MM.1S (cell line): ENCODE results near the gene TLX3.

ENCODE experiments used
- DNase-seq: peaks from one replicate; pipeline ENCODE4 v3.0.0-alpha.2; 2015
- H2AFZ ChIP-seq: fragments of 300-600 bp; sonication (generic); 2 replicates; pipeline ENCODE4 v1.6.0; 2016; ENCODE audit warnings: antibody characterized with exemption, low read length
- H3F3A ChIP-seq: fragments of 300-600 bp; sonication (generic); 2 replicates; pipeline ENCODE4 v1.6.1; 2016; ENCODE audit warnings: mild to moderate bottlenecking, antibody characterized with exemption, low read length, moderate library complexity, mixed read lengths; ENCODE audit not compliant: insufficient read depth
- H3K27ac ChIP-seq: fragments of 300-600 bp; sonication (generic); 2 replicates; pipeline ENCODE4 v1.5.1; 2016; ENCODE audit warnings: mild to moderate bottlenecking, low read length
- H3K27me3 ChIP-seq: fragments of 300-600 bp; sonication (generic); replicated peaks from 2 replicates; pipeline ENCODE4 v1.6.0; 2016; ENCODE audit warnings: low read length; ENCODE audit not compliant: insufficient read depth
- H3K36me3 ChIP-seq: fragments of 300-600 bp; sonication (generic); replicated peaks from 2 replicates; pipeline ENCODE4 v1.6.1; 2016; ENCODE audit warnings: mild to moderate bottlenecking, low read length, mixed read lengths; ENCODE audit not compliant: insufficient read depth
- H3K4me1 ChIP-seq: fragments of 300-600 bp; sonication (generic); 2 replicates; pipeline ENCODE4 v1.6.1; 2016; ENCODE audit warnings: low read length, mixed read lengths
- H3K4me2 ChIP-seq: fragments of 300-600 bp; sonication (generic); 2 replicates; pipeline ENCODE4 v1.6.0; 2016; ENCODE audit warnings: low read depth, low read length
- H3K4me3 ChIP-seq: fragments of 300-600 bp; sonication (generic); 2 replicates; pipeline ENCODE4 v1.5.1; 2016; ENCODE audit warnings: low read length, mixed read lengths
- H3K79me2 ChIP-seq: fragments of 300-600 bp; sonication (generic); 2 replicates; pipeline ENCODE4 v1.6.1; 2016; ENCODE audit warnings: mixed run types, low read length, mixed read lengths
- H3K9ac ChIP-seq: fragments of 300-600 bp; sonication (generic); 2 replicates; pipeline ENCODE4 v1.6.1; 2016; ENCODE audit warnings: low read length, mixed read lengths
- H3K9me2 ChIP-seq: fragments of 300-600 bp; sonication (generic); replicated peaks from 2 replicates; pipeline ENCODE4 v1.6.1; 2016; ENCODE audit warnings: mild to moderate bottlenecking, low read length, mixed read lengths; ENCODE audit not compliant: insufficient read depth
- H3K9me3 ChIP-seq: fragments of 300-600 bp; sonication (generic); replicated peaks from 2 replicates; pipeline ENCODE4 v1.6.1; 2016; ENCODE audit warnings: mild to moderate bottlenecking, low read length, mixed read lengths; ENCODE audit not compliant: insufficient read depth
- H4K20me1 ChIP-seq: fragments of 300-600 bp; sonication (generic); 2 replicates; pipeline ENCODE4 v1.6.1; 2016; ENCODE audit warnings: mild to moderate bottlenecking, low read length, moderate library complexity, mixed read lengths; ENCODE audit not compliant: insufficient read depth
- EZH2 ChIP-seq: fragments of 300-600 bp; sonication (generic); optimal IDR thresholded peaks from 2 replicates; pipeline ENCODE3; 2017; ENCODE audit warnings: low read depth, mild to moderate bottlenecking, antibody characterized with exemption, low read length, mixed read lengths
- EZH2phosphoT487 ChIP-seq: fragments of 300-600 bp; sonication (generic); IDR thresholded peaks from 2 replicates; pipeline ENCODE4 v1.6.1; 2018; ENCODE audit warnings: antibody characterized with exemption, low read length
- TF ChIP-seq, protein P1 (sequence below): fragments of 300-600 bp; sonication (generic); IDR thresholded peaks from 2 replicates; pipeline ENCODE4 v1.5.1; 2016; ENCODE audit warnings: antibody characterized with exemption, low read length, mixed read lengths

Gene TLX3

DNA sequence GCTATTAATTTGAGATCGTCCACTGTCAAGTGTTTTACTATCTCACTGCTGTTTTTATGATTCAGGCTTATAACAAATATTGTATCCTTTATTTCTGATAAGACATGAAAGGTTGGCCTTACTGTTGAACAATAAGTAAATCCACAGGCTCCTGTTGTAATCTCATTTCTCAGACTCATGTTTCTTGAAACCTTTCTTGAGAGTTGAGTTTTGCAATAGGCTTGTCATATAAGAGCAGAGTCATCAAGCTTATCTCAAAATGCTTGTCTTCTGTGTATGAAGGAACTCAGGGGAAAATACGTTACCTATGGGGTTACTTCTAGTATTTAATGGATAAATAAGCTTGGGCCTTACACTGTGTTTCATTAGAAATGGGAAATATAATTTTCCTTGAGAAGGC, 9.2 kb upstream of the TLX3 start:
- no peak overlapping the region for H3K4me3 ChIP-seq
- TF ChIP-seq EZH2phosphoT487 (no peak), EZH2 (no peak)
- TF ChIP-seq, protein P1, sequence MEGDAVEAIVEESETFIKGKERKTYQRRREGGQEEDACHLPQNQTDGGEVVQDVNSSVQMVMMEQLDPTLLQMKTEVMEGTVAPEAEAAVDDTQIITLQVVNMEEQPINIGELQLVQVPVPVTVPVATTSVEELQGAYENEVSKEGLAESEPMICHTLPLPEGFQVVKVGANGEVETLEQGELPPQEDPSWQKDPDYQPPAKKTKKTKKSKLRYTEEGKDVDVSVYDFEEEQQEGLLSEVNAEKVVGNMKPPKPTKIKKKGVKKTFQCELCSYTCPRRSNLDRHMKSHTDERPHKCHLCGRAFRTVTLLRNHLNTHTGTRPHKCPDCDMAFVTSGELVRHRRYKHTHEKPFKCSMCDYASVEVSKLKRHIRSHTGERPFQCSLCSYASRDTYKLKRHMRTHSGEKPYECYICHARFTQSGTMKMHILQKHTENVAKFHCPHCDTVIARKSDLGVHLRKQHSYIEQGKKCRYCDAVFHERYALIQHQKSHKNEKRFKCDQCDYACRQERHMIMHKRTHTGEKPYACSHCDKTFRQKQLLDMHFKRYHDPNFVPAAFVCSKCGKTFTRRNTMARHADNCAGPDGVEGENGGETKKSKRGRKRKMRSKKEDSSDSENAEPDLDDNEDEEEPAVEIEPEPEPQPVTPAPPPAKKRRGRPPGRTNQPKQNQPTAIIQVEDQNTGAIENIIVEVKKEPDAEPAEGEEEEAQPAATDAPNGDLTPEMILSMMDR, result no peak
- no peaks in the 10 kb centered on the region for H3K36me3 ChIP-seq
- no peaks in the 10 kb centered on the region for H3K9me2 ChIP-seq
- H3K27me3 ChIP-seq, result no peaks in the 10 kb centered on the region
- H3K4me2 ChIP-seq, result no peak overlapping the region
- no peaks in the 10 kb centered on the region for H4K20me1 ChIP-seq
- DNase-seq, result no peak
- no peak overlapping the region for H3K27ac ChIP-seq
- H3F3A ChIP-seq, result no peaks in the 10 kb centered on the region
- H3K9ac ChIP-seq, result no peak overlapping the region
- H2AFZ ChIP-seq, result no peak overlapping the region
- no peaks in the 10 kb centered on the region for H3K79me2 ChIP-seq
- peaks cover 7% of the 10 kb centered on the region; the same call in 1 of the 2 replicates for H3K4me1 ChIP-seq
- no peaks in the 10 kb centered on the region for H3K9me3 ChIP-seq

DNA sequence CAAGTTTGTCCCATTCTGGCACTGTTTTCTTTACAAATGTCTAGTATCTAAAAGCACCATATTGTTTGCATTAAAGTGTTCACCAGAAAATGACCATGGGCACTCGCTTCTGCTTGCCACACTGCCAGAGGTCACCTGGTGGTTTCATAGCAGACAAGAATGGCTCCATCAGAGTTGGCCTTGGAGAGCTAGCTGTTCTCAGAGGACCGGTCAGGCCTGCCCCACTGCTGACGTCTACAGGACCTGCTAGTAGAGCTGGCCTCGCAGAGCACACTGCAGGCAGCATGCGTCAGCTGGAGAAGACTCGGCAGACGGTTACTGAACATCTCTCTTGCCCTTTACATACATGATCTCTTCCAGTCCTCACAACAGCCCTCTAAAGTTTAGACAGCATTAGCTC, 8.7 kb upstream of the TLX3 start:
- no peaks in the 10 kb centered on the region for H4K20me1 ChIP-seq
- no peak overlapping the region for H3K4me2 ChIP-seq
- H3K9ac ChIP-seq, result no peak overlapping the region
- H3K4me3 ChIP-seq, result no peak overlapping the region
- H3K4me1 ChIP-seq, result peaks cover 3% of the 10 kb centered on the region; the same call in 1 of the 2 replicates
- no peak overlapping the region for H2AFZ ChIP-seq
- no peaks in the 10 kb centered on the region for H3K9me3 ChIP-seq
- H3K9me2 ChIP-seq, result no peaks in the 10 kb centered on the region
- H3K27me3 ChIP-seq, result no peaks in the 10 kb centered on the region
- no peaks in the 10 kb centered on the region for H3K36me3 ChIP-seq
- H3F3A ChIP-seq, result no peaks in the 10 kb centered on the region
- no peak for DNase-seq
- H3K79me2 ChIP-seq, result no peaks in the 10 kb centered on the region
- no peak overlapping the region for H3K27ac ChIP-seq
- no peak for TF ChIP-seq EZH2phosphoT487
- no peak for TF ChIP-seq EZH2
- TF ChIP-seq, protein P1, result no peak

DNA sequence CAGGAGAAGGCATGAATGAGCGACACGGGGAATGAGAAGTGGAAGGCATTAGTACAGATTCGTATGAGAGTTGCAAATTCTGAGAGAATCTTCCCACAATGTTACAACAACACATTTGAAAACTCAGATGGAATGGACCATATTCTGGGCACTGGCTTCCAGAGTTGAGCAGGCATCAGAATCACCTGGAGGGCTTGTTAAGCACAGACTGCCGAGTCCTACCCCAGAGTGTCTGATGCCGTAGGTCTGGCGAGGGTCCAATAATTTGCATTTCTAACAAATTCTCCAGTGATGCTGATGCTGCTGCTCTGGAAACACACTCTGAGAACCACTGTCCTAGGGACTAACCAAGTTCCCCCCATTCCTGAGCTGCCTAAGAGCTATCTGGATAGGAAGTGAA, 2.9 kb upstream of the TLX3 start:
- Histone ChIP-seq H3F3A (no peaks in the 10 kb centered on the region), H3K4me3 (no peak overlapping the region), H3K9me3 (no peaks in the 10 kb centered on the region), H3K9ac (no peak overlapping the region), H3K9me2 (no peaks in the 10 kb centered on the region), H3K27ac (no peak overlapping the region), H3K36me3 (no peaks in the 10 kb centered on the region), H3K79me2 (no peaks in the 10 kb centered on the region), H3K4me1 (no peaks in the 10 kb centered on the region), H3K4me2 (no peak overlapping the region), H2AFZ (no peak overlapping the region), H4K20me1 (no peaks in the 10 kb centered on the region), H3K27me3 (no peaks in the 10 kb centered on the region)
- no peak for DNase-seq
- TF ChIP-seq EZH2 (no peak), EZH2phosphoT487 (no peak)

DNA sequence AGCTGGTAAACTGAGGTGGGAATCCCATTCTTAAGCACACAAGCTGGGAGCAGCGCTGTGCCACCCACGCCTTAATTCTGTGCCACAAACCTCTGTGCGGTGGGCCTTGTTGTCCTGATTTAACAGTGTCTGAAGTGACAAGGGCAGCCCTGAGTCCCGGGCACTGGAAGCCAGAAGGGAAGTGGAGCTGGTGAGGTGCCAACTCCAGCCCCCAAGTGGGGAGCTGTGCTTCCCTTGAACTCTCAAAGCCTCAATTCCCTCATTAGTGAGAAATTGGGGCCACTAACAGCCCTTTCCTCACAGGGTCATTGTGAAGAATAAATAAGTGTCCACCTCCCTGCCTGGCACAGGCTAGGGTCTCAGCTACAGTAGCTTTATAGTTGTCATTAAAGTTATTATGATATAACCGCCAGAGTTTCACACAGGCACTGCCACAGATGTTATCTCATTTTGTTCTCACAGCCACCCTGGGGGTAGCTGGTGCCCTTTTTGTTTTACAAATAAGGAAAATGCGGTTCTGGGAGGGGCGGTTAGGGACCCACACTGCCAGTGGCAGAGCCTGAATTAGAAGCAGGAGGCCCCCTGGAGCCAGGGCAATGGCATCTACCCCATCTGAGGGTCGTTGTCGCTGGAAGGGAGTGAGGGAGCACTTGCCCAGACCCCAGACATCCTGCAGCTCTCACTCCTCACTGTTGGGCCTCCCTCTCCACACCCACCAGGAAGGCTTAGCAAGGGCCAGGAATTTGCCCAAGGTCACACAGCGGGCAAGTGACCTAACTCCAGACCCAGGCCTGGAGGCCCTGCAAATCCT, 2.1 kb upstream of the TLX3 start:
- TF ChIP-seq EZH2phosphoT487 (no peak), EZH2 (no peak)
- TF ChIP-seq, protein P1, result no peak
- no peak overlapping the region for H3K9ac ChIP-seq
- no peaks in the 10 kb centered on the region for H3K9me3 ChIP-seq
- no peak overlapping the region for H2AFZ ChIP-seq
- H3K4me3 ChIP-seq, result no peak overlapping the region
- no peaks in the 10 kb centered on the region for H3K27me3 ChIP-seq
- H3F3A ChIP-seq, result no peaks in the 10 kb centered on the region
- no peaks in the 10 kb centered on the region for H3K4me1 ChIP-seq
- no peak for DNase-seq
- no peak overlapping the region for H3K27ac ChIP-seq
- no peaks in the 10 kb centered on the region for H4K20me1 ChIP-seq
- no peaks in the 10 kb centered on the region for H3K79me2 ChIP-seq
- H3K9me2 ChIP-seq, result no peaks in the 10 kb centered on the region
- no peaks in the 10 kb centered on the region for H3K36me3 ChIP-seq
- no peak overlapping the region for H3K4me2 ChIP-seq
